GM12878 (cell line): ENCODE measurements around the gene PARP6. TPM values are rescaled to one million over a fixed set of nuclear protein-coding genes. Genes with fewer than 3 reads are reported as not detected.

ENCODE experiments used
- ATAC-seq: fragments of 200-7000 bp; cut with Tn5 transposase; 3 replicates; pipeline ENCODE4 v1.9.1; 2020; ENCODE audit warnings: mild to moderate bottlenecking, moderate library complexity
- BruUV-seq: library from RNA; stranded (reverse); fragments of 400-500 nt; replicated peaks from 2 replicates; lab custom pipeline; 2021; lab: Mats Ljungman, UMichigan
- CTCF ChIA-PET: fragments of 300-600 bp; sonication (Branson Sonifier 250); formaldehyde crosslinking; extraction: SDS; loops from one replicate; lab custom pipeline; 2021; ENCODE audit warnings: inconsistent platforms; lab: Yijun Ruan, JAX
- POLR2A ChIA-PET: fragments of 350-600 bp; formaldehyde crosslinking; extraction: SDS; loops from one replicate; lab custom pipeline; 2021; ENCODE audit warnings: inconsistent platforms; lab: Charles Lee
- RAD21 ChIA-PET: fragments of 300-600 bp; sonication (Branson Sonifier 250); formaldehyde crosslinking; loops from one replicate; lab custom pipeline; 2023; ENCODE audit warnings: antibody characterized with exemption; ENCODE audit not compliant: unreplicated experiment; lab: Charles Lee
- SMC1A ChIA-PET: fragments of 300-600 bp; sonication (Branson Sonifier 250); formaldehyde crosslinking; loops from one replicate; lab custom pipeline; 2023; ENCODE audit not compliant: unreplicated experiment, uncharacterized antibody; lab: Charles Lee
- DNase-seq: peaks from one replicate; pipeline ENCODE4 v3.0.0-alpha.2; 2011; ENCODE audit warnings: low read depth, low spot score
- FAIRE-seq: peaks from 3 replicates; lab custom pipeline; 2011; peaks lifted over from hg19 to GRCh38; lab: Jason Lieb, UNC
- H2AFZ ChIP-seq: 2 replicates; pipeline ENCODE4 v1.6.0; 2011; ENCODE audit warnings: low read depth, low read length, control low read depth; ENCODE audit not compliant: control insufficient read depth
- H3K27ac ChIP-seq: 2 replicates; pipeline ENCODE4 v1.5.1; 2011; ENCODE audit warnings: control low read depth; ENCODE audit not compliant: control insufficient read depth, insufficient read depth
- H3K27me3 ChIP-seq, 2 experiments: replicated peaks in 1 of 2; 2 replicates each; pipeline versions ENCODE4 v1.6.0 to v1.6.1; 2011; ENCODE audit warnings: low read length in 1 of 2; ENCODE audit not compliant: control insufficient read depth in 2 of 2, insufficient read depth in 2 of 2
- H3K36me3 ChIP-seq, 2 experiments: 2 replicates each; pipeline ENCODE4 v1.5.1; 2011; ENCODE audit warnings: low read length in 1 of 2; ENCODE audit not compliant: control insufficient read depth in 2 of 2, insufficient read depth in 2 of 2
- H3K4me1 ChIP-seq: 2 replicates; pipeline ENCODE4 v1.6.1; 2011; ENCODE audit warnings: mild to moderate bottlenecking, low read length, moderate library complexity, mixed read lengths; ENCODE audit not compliant: control insufficient read depth, insufficient read depth
- H3K4me2 ChIP-seq: 2 replicates; pipeline ENCODE4 v1.6.0; 2011; ENCODE audit warnings: control low read depth; ENCODE audit not compliant: control insufficient read depth, insufficient read depth
- H3K4me3 ChIP-seq: fragments of 200-600 bp; sonication (generic); 2 replicates; pipeline ENCODE4 v1.5.1; 2016
- H3K79me2 ChIP-seq: 2 replicates; pipeline ENCODE4 v1.6.0; 2011; ENCODE audit warnings: low read length; ENCODE audit not compliant: control insufficient read depth, insufficient read depth
- H3K9ac ChIP-seq: 2 replicates; pipeline ENCODE4 v1.8.0; 2011; ENCODE audit warnings: low read length, control low read depth, mixed read lengths; ENCODE audit not compliant: control insufficient read depth, insufficient read depth
- H3K9me3 ChIP-seq: replicated peaks from 3 replicates; pipeline ENCODE4 v1.5.1; 2011; ENCODE audit warnings: mild to moderate bottlenecking, low read length; ENCODE audit not compliant: control insufficient read depth, insufficient read depth
- H4K20me1 ChIP-seq: 2 replicates; pipeline ENCODE4 v1.6.0; 2011; ENCODE audit not compliant: control insufficient read depth, insufficient read depth
- ASH2L ChIP-seq: fragments of 300-600, 200-600 bp; sonication (generic); IDR thresholded peaks from 2 replicates; pipeline ENCODE4 v1.6.1; 2017; ENCODE audit warnings: low read depth, mild to moderate bottlenecking, borderline replicate concordance
- CBFB ChIP-seq: IDR thresholded peaks from 2 replicates; pipeline ENCODE4 v1.6.1; 2016; ENCODE audit warnings: antibody characterized with exemption, low read depth
- CEBPB ChIP-seq, 2 experiments: fragments of 150-350 bp in 1 of 2; IDR thresholded peaks; 2 replicates each; pipeline ENCODE4 v1.6.1; 2012 to 2014; ENCODE audit warnings: low read depth in 2 of 2, low read length in 2 of 2, borderline replicate concordance in 1 of 2, inconsistent platforms in 1 of 2
- CTCF ChIP-seq, 3 experiments: IDR thresholded peaks in 2 of 3; conservative IDR thresholded peaks in 1 of 3; 2 replicates each; pipeline ENCODE4 v1.5.1; 2011; ENCODE audit warnings: low read depth in 3 of 3, low read length in 3 of 3, mild to moderate bottlenecking in 3 of 3, control low read depth in 2 of 3, moderate library complexity in 2 of 3, inconsistent platforms in 1 of 3, mixed read lengths in 1 of 3; ENCODE audit not compliant: control insufficient read depth in 2 of 3, insufficient read depth in 1 of 3; ENCODE audit errors: extremely low read depth in 1 of 3
- EGR1 ChIP-seq, 2 experiments: IDR thresholded peaks; 1 replicate in 1 of 2; 2 replicates in 1 of 2; pipeline ENCODE4 v1.6.1; 2011 to 2012; ENCODE audit warnings: low read depth in 2 of 2, low read length in 2 of 2, borderline replicate concordance in 1 of 2, mild to moderate bottlenecking in 1 of 2, moderate library complexity in 1 of 2
- MEF2B ChIP-seq: fragments of 450-650 bp; IDR thresholded peaks from 2 replicates; pipeline ENCODE4 v1.6.1; 2018; ENCODE audit warnings: mild to moderate bottlenecking, moderate library complexity; ENCODE audit not compliant: partially characterized antibody, poor library complexity, severe bottlenecking
- NFYA ChIP-seq: IDR thresholded peaks from 2 replicates; pipeline ENCODE4 v1.6.1; 2011; ENCODE audit warnings: low read depth, mild to moderate bottlenecking, low read length, improper control_type of control experiment, borderline replicate concordance
- POLR2AphosphoS2 ChIP-seq: IDR thresholded peaks from 2 replicates; pipeline ENCODE4 v1.6.1; 2011; ENCODE audit warnings: low read depth, mild to moderate bottlenecking, low read length, improper control_type of control experiment, moderate library complexity
- RAD21 ChIP-seq: IDR thresholded peaks from 2 replicates; pipeline ENCODE4 v1.6.1; 2011; ENCODE audit warnings: mild to moderate bottlenecking, low read depth, low read length, moderate library complexity; ENCODE audit not compliant: insufficient read depth
- RCOR1 ChIP-seq: conservative IDR thresholded peaks from 2 replicates; pipeline ENCODE4 v1.6.1; 2012; ENCODE audit warnings: low read depth, low read length, improper control_type of control experiment
- RELA ChIP-seq: fragments of 450-650 bp; IDR thresholded peaks from 2 replicates; pipeline ENCODE4 v1.8.0; 2014; ENCODE audit warnings: borderline replicate concordance; ENCODE audit not compliant: partially characterized antibody
- REST ChIP-seq: IDR thresholded peaks from 2 replicates; pipeline ENCODE4 v1.6.1; 2012; ENCODE audit warnings: mild to moderate bottlenecking, low read depth, low read length
- SIN3A ChIP-seq: IDR thresholded peaks from 2 replicates; pipeline ENCODE4 v1.6.1; 2012; ENCODE audit warnings: low read depth, low read length, improper control_type of control experiment
- SMC3 ChIP-seq: IDR thresholded peaks from 2 replicates; pipeline ENCODE4 v1.6.1; 2011; ENCODE audit warnings: low read length, improper control_type of control experiment, borderline replicate concordance
- STAT1 ChIP-seq: fragments of 450-650 bp; conservative IDR thresholded peaks from 2 replicates; pipeline ENCODE4 v1.6.1; 2014; ENCODE audit warnings: antibody characterized with exemption, mild to moderate bottlenecking
- ZBED1 ChIP-seq: IDR thresholded peaks from 2 replicates; pipeline ENCODE4 v1.6.1; 2016; ENCODE audit warnings: borderline replicate concordance
- WGBS: methylation state at CpG from one replicate; pipeline ENCODE4 v1.1.6; 2016; ENCODE audit warnings: low lambda C conversion rate; ENCODE audit not compliant: insufficient replicate concordance, insufficient coverage; ENCODE audit errors: missing lambda C conversion rate; 5-methylcytosine and 5-hydroxymethylcytosine counted together
- in situ Hi-C: fragments of 300-500 bp; cut with MboI; formaldehyde crosslinking; loops from 9 replicates; pipeline ENCODE4 v1.14.3; 2018; ENCODE audit warnings: mixed read lengths
- intact Hi-C: fragments of 100-400 bp; cut with micrococcal nuclease; formaldehyde crosslinking; loops from one replicate; pipeline ENCODE4 v1.14.2; 2022; ENCODE audit not compliant: unreplicated experiment
- polyA plus RNA-seq, 11 experiments: library from polyadenylated mRNA; depleted of rRNA in 4 of 11; unstranded in 6 of 11; stranded (reverse) in 5 of 11; fragments of >200 nt; fragmentation: Nextera tagmentation in 4 of 11; fragmentation: Illumina TruSeq in 1 of 11; extraction: Ambion mirVana in 4 of 11; extraction: Trizol in 1 of 11; gene quantifications; 1 replicate in 1 of 11; 2 replicates in 10 of 11; pipeline versions ENCODE4 v1.2.1 to v1.2.3, GENCODE V29; 2011 to 2016; ENCODE audit warnings: inconsistent platforms in 2 of 11, missing spikeins in 2 of 11, low read depth in 1 of 11
- total RNA-seq, 4 experiments: library from RNA; depleted of rRNA in 3 of 4; stranded (reverse); fragments of >200 nt in 3 of 4; fragmentation: Illumina TruSeq in 1 of 4; extraction: Trizol in 1 of 4; gene quantifications; 2 replicates each; pipeline versions ENCODE4 v1.2.1 to v1.2.3, GENCODE V29; 2013 to 2021

Gene PARP6
- total and polyA plus RNA-seq, 10 of the 15 experiments (the other 5 are each of a cell fraction or from before 2014, with no cell fraction given) = 14.3 to 73.5 (median 26.9) TPM

GRCh38 chr15:72312605-72313447 lies 40.5 kb upstream of the PARP6 start:
- BruUV-seq = no TSS peak
- intact Hi-C loops (loop anchor here (5.0 kb wide), 1 partner anchor 219 kb away; no protein-coding TSS in a partner anchor), in situ Hi-C loops (loop anchor here (5.0 kb wide), 1 partner anchor 359 kb away; no protein-coding TSS in a partner anchor)
- H3K36me3 ChIP-seq = no peaks in the 10 kb centered on the region
- FAIRE-seq (peak; percentile 95), DNase-seq (no peak), ATAC-seq (peak; percentile 100)
- no peak overlapping the region for H3K4me3 ChIP-seq
- POLR2A ChIA-PET = no interaction called here
- H3K27ac ChIP-seq = no peak overlapping the region
- SMC1A ChIA-PET = interaction anchor here (1.0 to 3.7 kb wide), 13 partner anchors 11 to 287 kb away, joined by 3 to 15 read pairs (median 4); no protein-coding TSS in a partner anchor
- no peaks in the 10 kb centered on the region for H3K4me1 ChIP-seq
- RAD21 ChIA-PET = interaction anchor here (0.7 to 2.0 kb wide), 10 partner anchors 11 to 358 kb away, joined by 3 to 8 read pairs (median 4); partner anchors contain the start of gene HEXA
- H3K9ac ChIP-seq = no peak overlapping the region
- no peaks in the 10 kb centered on the region for H3K9me3 ChIP-seq
- no peak overlapping the region for H3K4me2 ChIP-seq
- H4K20me1 ChIP-seq = no peaks in the 10 kb centered on the region
- no peak overlapping the region for H2AFZ ChIP-seq
- H3K27me3 ChIP-seq = no peaks in the 10 kb centered on the region
- CTCF ChIA-PET = interaction anchor here (0.6 to 3.3 kb wide), 37 partner anchors 8 to 974 kb away, joined by 3 to 39 read pairs (median 4); partner anchors contain the start of gene ARIH1
- H3K79me2 ChIP-seq = no peaks in the 10 kb centered on the region
- 48% methylated on average over 2 of the region's 2 CpGs for WGBS
- TF ChIP-seq NFYA = no peak
- TF ChIP-seq REST = no peak
- no peak for TF ChIP-seq SIN3A
- no peak for TF ChIP-seq EGR1 (IDR thresholded peaks at IDR 0.05; ENCODE audit: borderline replicate concordance in 1 of 2, low read depth in 2 of 2, low read length in 2 of 2)
- no peak for TF ChIP-seq ZBED1
- peak; percentile 81 for TF ChIP-seq SMC3
- no peak for TF ChIP-seq MEF2B
- TF ChIP-seq CTCF (IDR thresholded peaks at IDR 0.05 in 2 of 3, conservative IDR thresholded peaks at IDR 0.05 in 1 of 3; ENCODE audit: control insufficient read depth in 2 of 3, extremely low read depth in 1 of 3, insufficient read depth in 1 of 3, low read depth in 3 of 3, low read length in 3 of 3) = peak; percentile 81 to 89 (median 84)
- TF ChIP-seq RCOR1 = no peak
- no peak for TF ChIP-seq RELA
- TF ChIP-seq POLR2AphosphoS2 = no peak
- TF ChIP-seq STAT1 = no peak
- no peak for TF ChIP-seq CEBPB (IDR thresholded peaks at IDR 0.05; ENCODE audit: borderline replicate concordance in 1 of 2, low read depth in 2 of 2, low read length in 2 of 2)
- TF ChIP-seq RAD21 = peak; percentile 85
- no peak for TF ChIP-seq CBFB
- no peak for TF ChIP-seq ASH2L
